ENCODE measurements around the gene KCTD20.

GRCh38 chr6:36536873-36537547 lies 94.2 kb downstream of the KCTD20 start:
- TF ChIP-seq POLR2AphosphoS5 (IDR thresholded peaks at IDR 0.05; ENCODE audit: low read depth, low read length) = no peak
- no peak for TF ChIP-seq SIN3A (IDR thresholded peaks at IDR 0.05; ENCODE audit: borderline replicate concordance, insufficient read depth, low read length)
- TF ChIP-seq, protein P1, sequence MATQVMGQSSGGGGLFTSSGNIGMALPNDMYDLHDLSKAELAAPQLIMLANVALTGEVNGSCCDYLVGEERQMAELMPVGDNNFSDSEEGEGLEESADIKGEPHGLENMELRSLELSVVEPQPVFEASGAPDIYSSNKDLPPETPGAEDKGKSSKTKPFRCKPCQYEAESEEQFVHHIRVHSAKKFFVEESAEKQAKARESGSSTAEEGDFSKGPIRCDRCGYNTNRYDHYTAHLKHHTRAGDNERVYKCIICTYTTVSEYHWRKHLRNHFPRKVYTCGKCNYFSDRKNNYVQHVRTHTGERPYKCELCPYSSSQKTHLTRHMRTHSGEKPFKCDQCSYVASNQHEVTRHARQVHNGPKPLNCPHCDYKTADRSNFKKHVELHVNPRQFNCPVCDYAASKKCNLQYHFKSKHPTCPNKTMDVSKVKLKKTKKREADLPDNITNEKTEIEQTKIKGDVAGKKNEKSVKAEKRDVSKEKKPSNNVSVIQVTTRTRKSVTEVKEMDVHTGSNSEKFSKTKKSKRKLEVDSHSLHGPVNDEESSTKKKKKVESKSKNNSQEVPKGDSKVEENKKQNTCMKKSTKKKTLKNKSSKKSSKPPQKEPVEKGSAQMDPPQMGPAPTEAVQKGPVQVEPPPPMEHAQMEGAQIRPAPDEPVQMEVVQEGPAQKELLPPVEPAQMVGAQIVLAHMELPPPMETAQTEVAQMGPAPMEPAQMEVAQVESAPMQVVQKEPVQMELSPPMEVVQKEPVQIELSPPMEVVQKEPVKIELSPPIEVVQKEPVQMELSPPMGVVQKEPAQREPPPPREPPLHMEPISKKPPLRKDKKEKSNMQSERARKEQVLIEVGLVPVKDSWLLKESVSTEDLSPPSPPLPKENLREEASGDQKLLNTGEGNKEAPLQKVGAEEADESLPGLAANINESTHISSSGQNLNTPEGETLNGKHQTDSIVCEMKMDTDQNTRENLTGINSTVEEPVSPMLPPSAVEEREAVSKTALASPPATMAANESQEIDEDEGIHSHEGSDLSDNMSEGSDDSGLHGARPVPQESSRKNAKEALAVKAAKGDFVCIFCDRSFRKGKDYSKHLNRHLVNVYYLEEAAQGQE (IDR thresholded peaks at IDR 0.05; ENCODE audit: insufficient read depth in 1 of 2, low read depth in 2 of 2, low read length in 2 of 2) = no peak
- no peak for TF ChIP-seq FOXP2 (optimal IDR thresholded peaks at IDR 0.05; ENCODE audit: borderline replicate concordance, extremely low read depth, extremely low read length, insufficient read depth)

All from PFSK-1 (cell line).